Limb (tissue), 2 donors: Measurements from ENCODE around the gene TLR10.
"Not testable (repeated sequence)": the region's sequence is repeated elsewhere in the genome, so short reads cannot be mapped to it uniquely, and the experiment has no call there.

ENCODE experiments used
- DNase-seq, 2 donors: peaks; one replicate each; pipeline ENCODE4 v3.0.0-alpha.2; 2016; ENCODE audit errors: extremely low spot score in 2 of 2

TLR10 gene

DNA sequence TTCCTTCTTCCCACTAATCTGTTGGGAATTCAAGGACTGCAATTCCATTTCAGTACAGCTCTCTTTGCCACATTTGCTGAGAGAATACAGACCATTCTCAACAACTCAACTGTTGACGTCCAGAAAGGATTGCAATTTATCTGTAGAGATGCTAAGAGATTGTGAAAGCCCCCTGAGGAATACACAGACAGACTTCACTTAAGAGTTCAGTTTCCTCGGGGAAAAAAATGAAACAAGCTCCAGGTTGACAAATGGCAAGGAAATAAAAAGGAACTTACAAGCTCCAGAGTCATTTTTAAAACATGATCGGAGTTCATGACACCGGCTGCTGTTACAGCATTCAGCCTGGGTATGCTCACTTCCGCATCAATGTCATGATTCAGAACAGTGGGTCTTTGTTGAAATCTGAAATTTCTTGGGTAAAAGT, 13.8 kb downstream of the TLR10 start:
- DNase-seq, result peak in 1 of 2 donors; percentile 18

DNA sequence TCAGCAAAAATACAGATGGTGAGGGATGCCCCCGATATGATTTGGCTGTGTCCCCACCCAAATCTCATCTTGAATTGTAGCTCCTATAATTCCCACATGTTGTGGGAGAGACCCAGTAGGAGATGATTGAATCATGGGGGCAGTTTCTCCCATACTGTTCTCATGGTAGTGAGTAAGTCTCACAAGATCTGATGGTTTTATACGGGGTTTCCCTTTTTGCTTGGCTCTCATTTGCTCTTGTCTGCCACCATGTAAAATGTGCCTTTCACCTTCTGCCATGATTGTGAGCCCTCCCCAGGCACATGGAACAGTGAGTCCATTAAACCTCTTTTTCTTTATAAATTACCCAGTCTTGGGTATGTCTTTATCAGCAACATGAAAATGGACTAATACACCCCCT, 15.8 kb downstream of the TLR10 start:
- not testable (repeated sequence) for DNase-seq

DNA sequence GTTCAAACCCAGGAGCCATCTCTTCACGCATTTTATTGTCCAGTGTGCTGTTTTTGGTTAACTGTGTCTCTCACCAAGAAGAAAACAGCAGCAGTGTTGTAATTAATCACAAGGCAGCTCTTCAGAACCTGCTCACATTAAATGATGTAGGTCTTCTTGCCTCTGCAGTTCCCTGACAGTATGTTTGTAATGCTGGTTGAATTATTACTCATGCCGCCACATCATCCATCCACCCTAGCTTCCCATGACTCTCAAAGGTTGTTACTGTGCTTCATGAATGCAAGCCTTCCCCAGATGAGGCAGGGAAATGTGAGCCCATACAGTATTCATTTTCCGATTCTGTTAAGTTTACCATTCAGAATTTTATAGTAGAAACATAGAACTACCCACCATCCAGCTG, 17.4 kb downstream of the TLR10 start:
- DNase-seq, result no peak

DNA sequence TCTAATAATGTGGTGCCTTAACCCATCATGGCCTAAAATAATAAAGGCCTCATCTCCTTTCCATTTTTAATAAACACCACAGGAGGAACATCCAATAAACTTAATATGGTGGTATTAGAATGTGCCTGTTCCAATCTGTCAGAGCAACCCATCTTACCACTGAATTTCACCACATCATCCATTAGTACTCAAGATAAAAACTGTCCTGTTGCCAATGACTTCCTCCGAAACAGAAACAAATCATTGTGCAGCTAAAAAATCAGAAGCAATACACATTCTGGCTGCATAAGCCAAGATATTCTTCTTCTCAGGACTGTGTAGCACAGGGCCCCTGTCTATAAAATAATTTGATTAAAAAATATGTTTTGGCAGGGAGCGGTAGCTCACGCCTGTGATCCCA, 18.5 kb downstream of the TLR10 start:
- no peak for DNase-seq

DNA sequence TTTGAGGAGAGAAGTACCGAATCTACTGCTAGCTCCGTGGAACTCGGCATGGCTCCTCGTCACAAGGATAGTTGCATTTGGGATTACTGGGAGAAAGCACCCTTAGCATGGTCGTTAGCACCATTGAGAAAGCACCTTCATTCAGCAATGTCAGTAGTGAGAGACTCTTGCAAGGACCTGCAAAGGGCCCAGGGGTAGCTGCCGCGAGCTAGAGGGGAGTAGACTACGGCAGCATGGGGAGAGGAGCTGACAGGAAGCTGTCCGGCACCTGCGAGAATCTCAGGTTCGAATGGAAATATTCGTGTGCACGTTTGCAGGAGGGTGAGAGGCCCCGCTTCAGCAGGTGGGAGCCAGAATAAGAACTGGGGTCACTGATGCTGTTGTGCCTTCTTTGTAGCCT, 20.2 kb downstream of the TLR10 start:
- DNase-seq, result no peak

DNA sequence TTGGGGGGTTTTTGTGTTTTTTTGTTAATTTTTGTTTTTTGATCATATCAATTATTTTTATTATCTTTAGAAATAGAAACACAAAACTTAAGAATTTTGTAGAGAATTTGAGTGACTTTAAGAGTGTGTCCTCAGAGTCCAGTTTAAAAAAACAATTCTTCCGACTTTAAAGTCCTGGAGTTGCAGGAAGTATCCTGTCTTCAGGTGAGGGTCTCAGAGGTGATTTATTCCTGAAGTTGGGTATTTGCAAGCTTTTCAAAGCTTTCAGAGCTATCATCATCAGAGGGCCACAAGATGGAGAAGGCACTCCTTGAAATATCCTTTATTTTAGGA, 23.0 kb downstream of the TLR10 start:
- no peak for DNase-seq

DNA sequence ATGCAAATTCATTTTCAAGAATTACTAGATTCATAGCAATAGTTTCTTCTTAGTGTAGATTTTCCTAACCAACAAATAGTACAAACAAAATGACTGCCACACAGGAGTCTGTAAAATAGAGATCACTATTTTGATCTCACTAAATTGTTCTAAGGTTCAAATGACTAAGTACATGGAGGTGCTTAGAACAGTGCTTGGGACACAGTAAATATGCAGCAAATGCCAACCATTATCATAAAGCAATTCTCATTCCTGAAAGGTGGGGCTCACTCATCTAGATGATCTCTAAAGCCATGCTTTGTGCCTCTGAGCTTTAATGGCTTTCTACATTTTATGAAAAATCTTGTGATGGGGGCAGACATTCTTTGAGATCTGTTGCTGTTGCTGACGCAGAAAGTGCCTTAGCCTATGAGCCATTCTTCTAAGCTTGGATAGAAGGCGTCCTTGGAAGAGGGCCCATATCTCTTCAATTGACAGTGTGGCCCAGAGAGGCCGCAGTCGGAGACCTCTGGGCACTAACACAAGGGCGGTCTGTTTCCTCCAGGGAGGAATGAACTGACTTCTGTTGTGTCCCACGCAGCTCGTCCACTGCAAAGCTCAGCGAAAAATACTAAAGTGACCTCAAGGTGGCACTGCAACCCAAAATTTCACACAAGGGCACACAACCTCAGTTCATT, 23.5 kb downstream of the TLR10 start:
- DNase-seq, result peak; percentile 35 to 65

DNA sequence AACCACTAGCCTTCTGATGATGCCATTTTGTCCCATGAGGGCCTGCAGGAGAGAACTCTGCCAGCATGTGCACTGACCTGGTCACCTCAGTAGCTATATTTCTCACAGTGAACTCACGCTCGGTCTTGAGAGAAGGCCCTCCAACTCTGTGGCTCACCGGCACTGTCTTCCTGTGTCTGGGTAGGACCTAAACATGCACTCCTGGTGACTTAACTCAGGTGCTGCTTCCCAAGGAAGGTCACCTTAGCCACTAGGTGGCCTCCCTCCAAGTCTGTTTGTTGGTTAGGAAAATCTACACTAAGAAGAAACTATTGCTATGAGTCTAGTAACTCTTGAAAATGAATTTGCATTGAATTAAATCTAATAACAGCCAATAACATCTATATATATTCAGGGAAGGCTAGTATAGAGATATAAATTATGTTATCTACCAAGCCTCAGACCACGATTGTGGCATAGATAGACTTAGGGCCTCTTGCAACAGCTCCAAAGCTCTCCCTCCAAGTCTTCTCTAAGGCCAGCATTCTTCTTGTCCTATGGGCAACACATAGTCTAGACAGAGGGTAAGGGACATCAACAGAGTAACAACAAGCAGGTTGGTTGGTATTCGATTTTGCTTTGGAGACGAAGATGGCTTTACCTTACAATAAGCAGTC, 24.7 kb downstream of the TLR10 start:
- DNase-seq, result no peak

DNA sequence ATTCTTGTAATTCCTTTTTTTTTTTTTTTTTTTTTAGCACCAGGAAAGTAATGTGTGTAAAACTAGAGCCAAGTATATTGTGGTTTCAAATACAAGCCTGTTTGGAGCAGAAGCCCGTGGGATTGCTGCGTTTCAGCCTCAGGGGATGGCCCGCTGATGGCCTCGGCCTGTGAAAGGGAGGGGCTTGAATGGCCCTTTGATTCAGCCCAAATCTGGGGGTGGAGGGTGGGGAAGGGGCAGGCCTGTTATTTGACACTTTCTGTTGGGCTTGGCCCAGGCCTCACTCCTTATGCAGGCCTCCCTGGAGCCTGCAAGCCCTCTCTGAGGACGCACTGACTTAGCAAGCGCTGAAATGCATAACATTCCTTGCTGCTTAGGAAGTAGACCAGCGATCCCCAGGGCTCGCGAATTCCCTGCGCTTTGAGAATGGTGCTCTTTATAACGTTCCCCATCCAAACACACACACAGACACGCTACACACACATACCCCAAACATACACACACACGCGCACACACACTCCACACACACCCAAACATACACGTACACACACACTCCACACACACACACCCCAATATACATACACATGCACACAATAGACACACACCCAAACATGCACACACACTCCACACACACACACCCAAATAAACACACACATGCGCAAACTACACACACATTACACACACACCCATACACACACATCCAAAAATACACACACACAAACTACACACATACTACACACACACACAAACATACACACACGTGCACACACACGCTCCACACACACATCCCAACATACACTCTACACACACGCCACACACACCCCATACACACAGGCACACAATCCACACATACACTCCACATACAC, 29.6 kb downstream of the TLR10 start:
- DNase-seq, result peak; percentile 87 to 88

DNA sequence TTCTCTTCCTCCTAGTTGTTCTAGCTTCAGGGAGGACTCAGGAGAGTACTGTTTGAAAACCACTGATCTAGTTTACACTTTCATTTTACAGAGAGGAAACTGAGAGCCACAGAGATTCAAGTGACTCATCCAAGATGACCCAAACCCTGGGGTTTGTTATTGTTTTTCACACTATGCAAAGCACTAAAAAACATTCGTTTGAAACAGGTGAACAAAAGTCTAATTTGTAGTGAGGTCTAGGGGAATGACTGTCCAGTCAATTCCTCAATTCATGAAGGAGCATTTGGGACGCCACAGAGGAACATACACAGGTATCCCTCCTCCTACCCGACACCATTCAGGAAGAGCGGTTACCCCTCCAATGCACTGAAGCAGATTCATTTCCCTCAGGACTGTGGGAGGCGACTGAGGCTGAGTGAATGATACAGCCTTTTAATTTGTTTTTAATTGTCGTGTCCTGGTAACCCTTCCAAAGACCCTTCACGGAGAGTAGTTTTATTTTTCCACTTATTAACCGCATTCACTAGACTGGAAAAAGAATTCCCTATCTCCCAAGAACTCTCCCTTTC, 30.3 kb downstream of the TLR10 start:
- no peak for DNase-seq

DNA sequence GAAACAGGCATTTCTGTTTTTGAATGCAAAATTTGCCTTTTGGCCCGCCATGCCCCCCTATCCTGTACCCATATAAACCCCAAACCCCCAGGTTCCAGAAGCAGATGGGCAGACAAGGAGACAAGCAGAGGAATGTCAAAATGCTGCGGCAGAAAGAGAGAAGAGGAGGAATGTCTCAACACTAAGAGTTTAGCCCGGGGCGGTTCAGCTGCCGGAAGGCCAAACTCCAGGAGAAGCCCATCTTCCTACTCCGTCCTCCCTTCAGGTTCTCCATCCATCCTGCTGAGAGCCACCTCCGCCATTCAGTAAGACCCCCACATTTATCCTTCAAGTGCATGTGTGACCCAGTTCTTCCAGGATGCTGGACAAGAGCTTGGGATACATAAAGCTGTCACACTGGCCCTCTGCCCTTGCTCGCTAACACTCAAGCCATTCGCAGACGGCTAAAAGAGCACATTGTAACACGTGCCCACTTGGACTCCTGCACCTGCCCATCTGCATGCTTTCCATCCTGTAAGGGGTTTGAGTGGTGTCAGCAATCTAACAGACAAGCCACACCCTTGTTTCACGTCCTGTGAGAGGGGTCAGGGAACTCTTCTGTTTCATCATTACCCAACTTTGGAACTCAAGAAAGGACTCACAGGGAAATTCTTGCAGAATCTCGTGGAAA, 31.3 kb downstream of the TLR10 start:
- DNase-seq, result no peak

DNA sequence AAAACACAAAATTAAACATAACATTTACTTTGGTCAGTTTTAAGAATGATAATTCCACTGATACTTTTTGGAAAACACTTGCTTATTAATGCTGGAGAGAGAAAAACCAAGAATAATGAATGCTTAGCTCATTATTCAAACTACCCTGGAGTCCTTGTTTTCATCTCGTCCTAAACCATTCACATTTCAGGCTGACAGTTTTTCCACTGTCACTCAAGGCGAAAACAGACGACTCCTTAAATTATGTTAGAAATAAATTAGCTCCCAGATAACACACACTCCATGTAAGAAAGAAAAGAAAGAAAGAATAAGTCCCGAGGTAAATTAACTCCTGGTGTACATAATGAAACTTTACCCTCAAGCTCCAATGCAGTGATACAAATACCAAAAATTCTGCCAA, 33.5 kb downstream of the TLR10 start:
- no peak for DNase-seq

DNA sequence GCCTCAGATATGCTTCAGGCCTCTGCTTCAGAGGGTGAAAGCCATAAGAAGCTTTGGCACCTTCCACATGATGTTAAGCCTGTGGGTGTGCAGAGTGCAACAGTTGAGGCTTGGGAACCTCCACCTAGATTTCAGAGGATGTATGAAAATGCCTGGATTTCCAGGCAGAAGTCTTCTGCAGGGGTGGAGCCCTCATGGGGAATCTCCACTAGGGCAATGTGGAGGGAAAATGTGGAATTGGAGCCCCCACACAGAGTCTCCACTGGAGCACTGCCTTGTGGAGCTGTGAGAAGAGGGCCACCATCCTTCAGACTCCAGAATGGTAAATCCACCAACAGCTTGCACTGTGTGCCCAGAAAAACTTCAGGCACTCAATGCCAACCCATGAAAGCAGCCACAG, 35.2 kb downstream of the TLR10 start:
- DNase-seq, result no peak

DNA sequence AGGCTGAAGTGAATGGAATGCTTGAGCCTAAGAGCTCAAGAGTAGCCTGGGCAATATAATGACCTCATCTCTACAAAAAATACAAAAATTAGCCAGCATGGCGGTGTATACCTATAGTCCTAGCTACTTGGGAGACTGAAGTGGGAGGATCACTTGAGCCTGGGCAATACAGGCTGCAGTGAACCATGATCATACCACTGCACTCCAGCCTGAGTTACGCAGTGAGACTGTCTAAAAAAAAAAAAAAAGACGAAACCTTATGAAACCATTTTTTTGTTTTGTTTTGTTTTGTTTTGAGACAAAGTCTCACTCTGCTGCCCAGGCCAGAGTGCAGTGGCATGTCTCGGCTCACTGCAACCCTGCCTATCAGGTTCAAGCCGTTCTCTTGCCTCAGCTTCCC, 36.9 kb downstream of the TLR10 start:
- no peak for DNase-seq

DNA sequence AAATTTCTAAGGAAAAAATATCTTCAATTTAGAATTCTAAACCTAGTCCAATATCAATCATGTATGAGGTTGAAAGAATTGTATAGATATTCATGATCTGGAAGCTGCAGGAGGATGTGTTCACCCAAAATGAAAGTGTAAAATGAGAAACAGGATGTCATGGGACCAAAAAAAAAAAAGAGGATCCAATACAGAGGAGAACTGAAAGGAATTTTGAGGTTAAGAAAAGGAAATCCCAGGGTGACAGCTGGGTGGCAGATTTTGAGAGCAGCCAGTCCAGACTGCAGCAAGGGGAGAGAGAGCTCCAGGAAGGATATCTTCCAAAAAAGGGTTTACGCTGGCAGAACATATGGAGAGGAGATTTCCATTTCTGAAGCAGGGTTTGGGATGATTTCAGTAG, 38.9 kb downstream of the TLR10 start:
- DNase-seq, result no peak

DNA sequence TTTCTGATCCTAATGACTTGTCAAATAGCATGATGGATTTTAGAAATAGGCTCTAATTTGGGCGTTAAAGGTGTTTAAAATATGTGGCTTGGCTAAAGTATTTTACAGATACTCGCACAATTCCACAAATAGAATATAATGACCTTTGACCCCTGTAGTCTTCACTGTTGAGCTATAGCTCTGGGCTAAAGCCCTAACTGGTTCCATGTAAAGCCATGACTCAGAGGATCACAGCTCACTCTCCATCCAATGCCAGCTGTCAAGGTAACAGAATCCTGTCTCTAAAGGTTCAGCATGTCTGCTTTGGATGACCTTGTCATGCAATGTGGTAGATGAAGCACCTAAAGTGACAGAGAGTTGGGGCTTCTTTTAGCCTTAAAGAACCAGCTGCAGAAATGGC, 42.5 kb downstream of the TLR10 start:
- DNase-seq, result no peak

DNA sequence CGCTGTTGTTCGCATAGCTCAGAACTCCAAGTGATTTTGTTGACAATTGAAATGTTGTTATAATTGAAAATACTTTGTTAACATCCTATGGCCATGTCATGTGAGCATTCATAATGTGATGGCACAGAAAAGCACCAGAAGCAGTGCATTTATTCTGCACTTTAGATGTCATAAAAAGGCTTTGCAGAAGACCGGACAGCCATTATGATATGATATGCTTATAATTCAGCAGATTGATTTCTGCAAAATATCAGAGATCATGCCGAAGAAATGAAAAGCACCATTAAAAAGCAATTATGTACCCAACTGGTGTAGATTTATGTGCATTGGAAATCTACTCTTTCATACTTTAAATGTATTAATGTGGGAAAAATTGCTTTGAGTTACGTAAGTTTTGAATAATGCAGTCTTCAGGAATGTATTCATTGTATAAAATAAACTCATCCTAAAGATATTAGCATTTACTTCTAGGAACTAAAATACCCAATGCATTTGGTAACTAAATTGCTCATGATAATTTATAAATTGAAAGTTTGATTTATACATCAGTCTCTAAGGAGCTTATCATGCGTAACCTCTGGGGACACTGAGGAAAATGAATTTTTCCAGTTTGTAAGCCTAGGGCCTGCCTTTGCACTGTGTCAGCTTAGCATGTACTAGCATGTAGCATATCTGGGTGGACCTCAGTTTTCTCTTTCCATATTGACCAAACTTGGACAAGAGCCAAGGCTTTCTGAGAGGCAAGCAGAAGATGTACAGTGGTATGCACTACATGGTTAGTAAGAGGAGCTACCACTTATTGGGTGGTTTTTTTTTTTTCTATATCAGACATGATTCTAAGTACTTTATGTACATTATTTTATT, 43.6 kb downstream of the TLR10 start:
- no peak for DNase-seq

DNA sequence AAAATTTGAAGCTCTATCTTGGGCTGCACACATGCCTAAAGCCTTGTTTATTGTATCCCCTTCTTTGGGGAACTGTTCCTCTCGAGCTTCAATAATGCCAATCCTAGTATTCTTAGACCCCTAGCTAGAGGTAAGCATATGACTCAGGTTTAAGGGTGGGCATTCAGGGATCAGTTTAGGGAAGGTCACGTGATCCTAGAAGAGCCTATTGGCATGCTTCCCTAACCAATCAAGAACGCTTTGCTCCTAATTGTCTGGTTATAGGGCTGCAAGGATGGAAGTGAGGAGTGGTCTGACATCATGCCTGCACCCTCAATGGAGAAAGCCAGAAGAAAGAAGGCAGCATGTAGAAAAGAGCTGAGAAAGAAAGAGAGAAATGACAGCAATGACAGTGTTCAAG, 46.9 kb downstream of the TLR10 start:
- DNase-seq, result no peak

DNA sequence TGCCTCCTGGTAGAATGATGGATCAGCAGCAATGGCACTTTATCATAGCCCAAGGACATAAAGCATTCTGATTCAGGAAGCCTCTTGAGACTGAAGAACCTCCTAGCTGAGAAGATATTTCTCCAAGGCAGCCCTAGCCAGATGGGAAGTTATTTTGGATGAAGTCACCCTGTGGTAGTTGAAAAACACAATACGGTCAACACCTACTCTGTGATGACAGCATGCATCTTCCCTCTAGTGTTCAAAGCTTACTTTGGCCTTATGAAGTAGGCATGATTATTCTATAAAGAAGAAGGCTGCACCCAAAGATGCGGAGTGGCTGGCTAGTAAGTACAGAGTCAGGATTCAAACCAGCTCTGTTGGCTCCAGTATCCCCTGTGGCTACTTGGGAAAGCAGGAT, 47.9 kb downstream of the TLR10 start:
- no peak for DNase-seq

DNA sequence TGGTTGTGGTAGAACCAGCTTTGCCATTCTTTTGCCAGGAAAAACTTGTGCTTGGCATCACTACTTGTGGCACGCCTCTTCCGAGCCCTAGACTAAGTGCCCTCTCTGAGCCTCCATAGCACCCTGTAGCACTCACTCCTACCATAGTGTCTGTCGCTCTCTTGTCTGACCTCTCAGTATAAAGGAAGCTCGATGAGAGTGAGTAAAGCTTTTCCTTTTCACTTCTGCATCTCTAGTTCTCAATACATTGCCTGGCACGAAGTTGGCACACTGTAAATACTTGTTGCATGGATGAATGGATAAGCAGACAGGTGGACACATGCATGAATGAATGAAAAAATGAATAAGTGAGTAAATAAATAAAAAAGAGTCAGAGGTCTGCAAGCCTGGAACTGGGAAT, 48.3 kb downstream of the TLR10 start:
- no peak for DNase-seq

DNA sequence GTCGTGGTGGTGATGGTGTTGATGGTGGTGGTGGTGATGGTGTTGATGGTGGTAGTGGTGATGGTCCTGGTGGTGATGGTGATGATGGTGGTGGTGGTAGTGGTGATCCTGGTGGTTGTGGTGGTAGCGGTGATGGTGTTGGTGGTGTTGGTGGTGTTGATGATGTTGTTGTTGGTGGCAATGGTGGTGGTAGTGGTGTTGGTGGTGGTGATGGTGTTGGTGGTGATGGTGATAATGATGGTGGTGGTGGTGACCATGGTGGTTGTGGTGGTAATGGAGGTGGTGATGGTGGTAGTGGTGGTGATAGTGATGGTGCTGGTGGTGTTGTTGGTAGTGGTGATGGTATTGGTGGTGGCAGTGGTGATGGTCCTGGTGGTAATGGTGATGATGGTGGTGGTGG, 49.1 kb downstream of the TLR10 start:
- no peak for DNase-seq
